ENCODE measurements around the gene DGKQ.

Gene DGKQ

DNA sequence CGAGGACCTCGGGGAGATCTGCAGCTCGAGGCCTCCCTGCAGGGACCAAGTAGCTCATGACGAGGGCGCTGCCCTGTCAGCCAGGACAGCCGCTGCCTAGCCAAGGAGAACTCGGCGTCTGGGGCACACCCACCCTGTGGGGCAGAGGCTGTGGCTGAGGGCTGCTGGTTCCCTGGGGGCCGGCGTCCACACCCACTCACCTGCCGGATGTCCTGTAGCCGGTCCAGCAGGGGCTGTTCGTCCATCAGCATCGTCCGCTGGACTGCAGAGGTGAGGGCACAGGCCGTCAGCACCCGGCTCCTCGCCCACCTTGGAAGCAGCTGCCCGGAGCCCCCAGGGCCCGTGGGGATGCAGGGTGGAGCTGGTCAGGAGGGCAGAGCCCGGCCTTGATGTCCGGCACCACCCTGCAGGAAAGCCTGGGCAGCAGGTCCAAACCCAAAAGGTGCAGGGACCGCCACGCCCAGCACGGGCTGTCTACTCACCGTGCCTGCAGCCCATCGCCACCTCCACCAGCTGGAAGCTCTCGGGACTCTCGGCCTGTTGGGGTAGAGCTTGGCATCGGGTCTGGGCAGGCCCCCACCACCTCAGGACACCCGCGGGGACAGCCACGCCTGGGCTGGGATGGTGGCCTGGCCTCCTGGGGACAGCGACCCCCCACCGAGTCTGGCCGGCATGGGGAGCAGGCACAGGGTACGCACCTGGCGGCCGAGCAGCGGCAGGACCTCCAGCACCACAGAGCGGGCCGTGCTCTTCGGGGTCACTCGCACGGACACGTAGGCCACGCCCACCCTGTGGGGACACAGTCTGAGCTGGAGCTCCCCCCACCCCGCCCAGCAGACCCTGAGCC, 6.9 kb downstream of the DGKQ start:
- peak; percentile 10 for DNase-seq
- Histone ChIP-seq H3K9me3 (no peaks in the 10 kb centered on the region), H3K4me3 (ENCODE audit: low read depth, low read length) (no peak overlapping the region), H3K36me3 (no peaks in the 10 kb centered on the region), H3K4me1 (peaks cover 2% of the 10 kb centered on the region), H3K27me3 (peaks cover 85% of the 10 kb centered on the region)
- TF ChIP-seq, protein P1, sequence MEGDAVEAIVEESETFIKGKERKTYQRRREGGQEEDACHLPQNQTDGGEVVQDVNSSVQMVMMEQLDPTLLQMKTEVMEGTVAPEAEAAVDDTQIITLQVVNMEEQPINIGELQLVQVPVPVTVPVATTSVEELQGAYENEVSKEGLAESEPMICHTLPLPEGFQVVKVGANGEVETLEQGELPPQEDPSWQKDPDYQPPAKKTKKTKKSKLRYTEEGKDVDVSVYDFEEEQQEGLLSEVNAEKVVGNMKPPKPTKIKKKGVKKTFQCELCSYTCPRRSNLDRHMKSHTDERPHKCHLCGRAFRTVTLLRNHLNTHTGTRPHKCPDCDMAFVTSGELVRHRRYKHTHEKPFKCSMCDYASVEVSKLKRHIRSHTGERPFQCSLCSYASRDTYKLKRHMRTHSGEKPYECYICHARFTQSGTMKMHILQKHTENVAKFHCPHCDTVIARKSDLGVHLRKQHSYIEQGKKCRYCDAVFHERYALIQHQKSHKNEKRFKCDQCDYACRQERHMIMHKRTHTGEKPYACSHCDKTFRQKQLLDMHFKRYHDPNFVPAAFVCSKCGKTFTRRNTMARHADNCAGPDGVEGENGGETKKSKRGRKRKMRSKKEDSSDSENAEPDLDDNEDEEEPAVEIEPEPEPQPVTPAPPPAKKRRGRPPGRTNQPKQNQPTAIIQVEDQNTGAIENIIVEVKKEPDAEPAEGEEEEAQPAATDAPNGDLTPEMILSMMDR (IDR thresholded peaks at IDR 0.05; ENCODE audit: low read depth, low read length): no peak

DNA sequence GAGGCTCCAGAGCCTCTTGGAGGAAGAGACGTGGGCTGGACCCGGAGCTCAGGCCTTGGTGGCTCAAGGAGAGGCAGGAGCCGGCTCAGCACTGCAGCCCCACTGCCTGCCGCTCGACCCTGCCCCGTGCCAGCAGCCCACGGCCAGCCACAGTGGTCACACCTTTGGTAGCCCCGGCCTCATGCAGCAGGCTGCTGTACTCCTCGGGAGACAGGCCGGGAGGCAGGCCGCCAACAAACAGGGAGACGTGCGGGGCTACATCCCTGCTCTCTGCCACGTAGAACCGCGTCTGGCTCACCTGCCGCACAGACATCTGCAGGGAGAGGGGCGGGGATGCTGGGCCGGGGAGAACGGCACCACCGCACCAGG, 7.6 kb downstream of the DGKQ start:
- TF ChIP-seq, protein P1 (IDR thresholded peaks at IDR 0.05; ENCODE audit: low read depth, low read length): no peak
- Histone ChIP-seq H3K4me1 (peaks cover 2% of the 10 kb centered on the region), H3K36me3 (no peaks in the 10 kb centered on the region), H3K27me3 (peaks cover 85% of the 10 kb centered on the region), H3K4me3 (ENCODE audit: low read depth, low read length) (no peak overlapping the region), H3K9me3 (no peaks in the 10 kb centered on the region)
- no peak for DNase-seq

DNA sequence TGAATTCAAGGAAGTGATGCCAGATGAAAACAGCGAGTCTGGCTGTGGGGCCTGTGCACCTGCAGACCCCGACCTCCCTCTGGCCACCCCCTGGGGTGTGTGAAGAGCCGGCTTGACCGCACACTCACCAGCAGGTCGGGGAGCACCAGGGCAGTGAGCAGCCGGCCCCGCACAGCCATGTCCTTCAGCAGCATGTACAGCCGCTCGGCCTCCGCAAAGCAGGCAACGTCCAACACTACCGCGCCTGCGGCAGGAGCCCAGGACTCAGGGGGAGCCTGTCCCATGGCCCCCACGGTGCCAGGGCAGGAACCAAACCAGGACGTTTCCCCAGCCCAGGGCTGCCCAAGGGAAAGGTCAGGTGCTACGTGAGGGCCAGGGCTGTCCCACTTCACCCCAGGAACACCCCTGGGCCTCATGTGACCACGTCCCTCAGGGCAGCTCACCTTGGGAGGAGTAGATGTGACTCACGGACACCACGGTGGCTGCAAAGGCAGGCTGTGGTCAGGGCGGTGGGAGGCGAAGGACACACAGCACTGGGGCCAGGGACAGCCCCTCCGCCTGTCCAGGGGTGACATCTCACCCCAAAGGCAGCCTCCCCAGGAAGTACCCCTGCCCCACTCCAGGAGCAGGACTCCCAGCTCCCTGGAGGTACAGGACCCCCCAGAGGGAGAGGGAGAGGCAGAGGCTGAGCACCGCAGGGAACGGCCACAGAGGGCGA, 8.2 kb downstream of the DGKQ start:
- no peaks in the 10 kb centered on the region for H3K36me3 ChIP-seq
- peaks cover 2% of the 10 kb centered on the region for H3K4me1 ChIP-seq
- no peak for DNase-seq
- H3K9me3 ChIP-seq: no peaks in the 10 kb centered on the region
- peaks cover 85% of the 10 kb centered on the region for H3K27me3 ChIP-seq
- H3K4me3 ChIP-seq (ENCODE audit: low read depth, low read length): no peak overlapping the region
- TF ChIP-seq, protein P1 (IDR thresholded peaks at IDR 0.05; ENCODE audit: low read depth, low read length): no peak

DNA sequence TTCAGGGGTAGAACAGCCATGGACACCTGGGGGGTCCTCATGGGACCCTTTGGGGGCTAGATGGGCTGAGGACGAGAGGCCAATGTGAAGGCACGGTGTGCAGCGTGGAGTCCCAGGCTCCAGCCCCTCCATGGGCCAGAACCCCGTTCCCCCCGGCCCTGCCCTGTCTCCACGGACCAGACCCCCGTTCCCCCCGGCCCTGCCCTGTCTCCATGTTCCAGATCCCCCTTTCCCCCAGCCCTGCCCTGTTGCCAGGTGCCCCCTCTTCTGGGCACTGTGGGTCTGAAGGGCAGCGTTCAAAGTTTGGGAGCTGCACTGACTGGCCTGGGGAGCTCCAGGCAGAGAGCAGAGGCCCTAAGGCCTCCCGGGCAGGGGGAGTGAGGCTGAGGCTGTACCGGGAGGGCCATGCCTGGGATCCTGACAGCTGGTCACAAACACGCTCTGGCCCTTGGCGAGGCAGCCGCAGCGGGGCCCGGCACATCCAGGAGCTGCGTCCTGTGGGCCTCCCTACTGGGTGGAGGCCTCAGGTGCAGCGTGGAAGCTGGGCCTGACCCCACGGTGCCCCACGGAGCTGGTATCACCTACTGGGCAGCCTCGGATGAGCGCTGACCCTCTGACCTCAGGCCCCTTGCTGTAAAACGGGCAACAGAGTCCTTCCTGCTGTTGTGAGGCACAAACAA, 8.9 kb downstream of the DGKQ start:
- no peaks in the 10 kb centered on the region for H3K36me3 ChIP-seq
- no peak overlapping the region for H3K4me3 ChIP-seq (ENCODE audit: low read depth, low read length)
- peaks cover 82% of the 10 kb centered on the region for H3K27me3 ChIP-seq
- H3K4me1 ChIP-seq: peaks cover 2% of the 10 kb centered on the region
- TF ChIP-seq, protein P1 (IDR thresholded peaks at IDR 0.05; ENCODE audit: low read depth, low read length): no peak
- DNase-seq: no peak
- H3K9me3 ChIP-seq: no peaks in the 10 kb centered on the region

DNA sequence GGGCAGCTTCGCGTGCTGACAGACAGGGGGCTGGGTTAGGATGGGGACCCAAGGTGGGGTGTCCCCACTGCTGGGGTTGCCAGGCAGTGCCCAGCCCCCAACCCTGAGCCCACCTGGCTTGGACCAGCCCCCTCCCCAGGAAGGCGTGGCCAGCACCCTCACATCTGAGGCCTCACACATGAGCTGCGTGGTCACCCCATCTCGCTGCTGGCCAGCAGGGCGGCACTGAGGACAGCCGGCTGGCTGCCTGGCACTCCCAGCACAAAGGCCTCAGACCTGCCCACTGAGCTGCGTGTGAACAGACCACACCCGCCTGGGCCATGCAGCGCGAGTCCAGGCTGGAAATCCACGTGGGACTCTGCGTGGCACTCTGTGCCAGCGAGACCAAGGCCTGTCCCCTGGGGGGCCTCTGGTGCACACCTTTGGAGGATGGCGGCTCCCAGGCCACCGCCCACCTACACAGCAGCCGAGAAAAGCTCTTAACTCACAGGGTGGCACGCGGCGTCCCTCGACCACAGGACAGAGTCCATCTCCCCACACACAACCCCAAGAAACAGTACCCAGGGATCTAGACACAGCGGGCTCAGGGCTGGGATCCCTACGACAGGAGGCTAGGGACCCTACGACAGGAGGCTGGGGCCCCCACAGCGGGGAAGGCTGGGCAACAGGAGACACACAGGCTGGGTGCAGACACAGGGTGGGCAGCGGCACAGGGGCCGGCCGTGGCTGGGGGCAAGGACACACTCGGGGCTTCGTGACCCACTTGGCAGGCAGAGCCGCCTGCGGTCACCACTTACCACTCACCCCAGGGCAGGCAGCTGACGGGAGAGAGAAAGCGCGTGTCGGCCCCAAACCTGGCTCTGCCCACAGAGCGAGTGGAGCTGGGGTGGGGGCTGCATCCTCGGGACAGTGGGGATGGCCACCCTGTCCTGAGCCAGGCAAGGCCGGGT, 9.8 kb downstream of the DGKQ start:
- TF ChIP-seq, protein P1 (IDR thresholded peaks at IDR 0.05; ENCODE audit: low read depth, low read length): no peak
- DNase-seq: no peak
- H3K27me3 ChIP-seq: peaks cover 74% of the 10 kb centered on the region
- H3K9me3 ChIP-seq: no peaks in the 10 kb centered on the region
- H3K4me3 ChIP-seq (ENCODE audit: low read depth, low read length): no peak overlapping the region
- H3K4me1 ChIP-seq: peaks cover 2% of the 10 kb centered on the region
- H3K36me3 ChIP-seq: no peaks in the 10 kb centered on the region
